Activated naive CD4-positive, alpha-beta T cell (primary cell): Measurements from ENCODE around the gene CHIT1.

ENCODE experiments used
- DNase-seq, 4 experiments: peaks; one replicate each; lab custom pipeline; 2025; lab: John Stamatoyannopoulos, UW

The CHIT1 gene

GRCh38 chr1:203175237-203175826 lies 54.1 kb downstream of the CHIT1 start, which contains the start of gene MYBPH:
Gene MYBPH, minus strand, starts transcription at chr1:203175826. Its CDS starts 71 bp downstream, at chr1:203175755.
- DNase-seq = no peak

GRCh38 chr1:203174324-203174985 lies 55.0 kb downstream of the CHIT1 start:
- no peak for DNase-seq

GRCh38 chr1:203173566-203173965 lies 55.9 kb downstream of the CHIT1 start:
- DNase-seq = no peak

GRCh38 chr1:203173011-203173555 lies 56.4 kb downstream of the CHIT1 start:
- no peak for DNase-seq

GRCh38 chr1:203172184-203173010 lies 57.1 kb downstream of the CHIT1 start:
- DNase-seq = peak in 1 of 4 experiments; percentile 19

GRCh38 chr1:203171341-203172183 lies 57.9 kb downstream of the CHIT1 start:
- no peak for DNase-seq

GRCh38 chr1:203170625-203171330 lies 58.7 kb downstream of the CHIT1 start:
- no peak for DNase-seq

GRCh38 chr1:203169770-203170520 lies 59.5 kb downstream of the CHIT1 start:
- no peak for DNase-seq

GRCh38 chr1:203168991-203169390 lies 60.5 kb downstream of the CHIT1 start:
- DNase-seq = no peak

GRCh38 chr1:203168256-203168786 lies 61.2 kb downstream of the CHIT1 start:
- DNase-seq = no peak

GRCh38 chr1:203167913-203168200 lies 61.6 kb downstream of the CHIT1 start:
- DNase-seq = no peak

- DNase-seq = no peak
Observed at GRCh38 chr1:203167026-203167912, 62.2 kb downstream of the CHIT1 start.

- no peak for DNase-seq
Observed at GRCh38 chr1:203166192-203166940, 63.1 kb downstream of the CHIT1 start.
